ENCODE measurements around the gene RTKN2. TPM values are rescaled to one million over a fixed set of nuclear protein-coding genes. Genes with fewer than 3 reads are reported as not detected.

The RTKN2 gene
- total RNA-seq, 1 donor from 2014 or later, result 0.09 TPM

GRCh38 chr10:62253704-62254103, 14.9 kb downstream of the RTKN2 start:
- intact Hi-C loops (cut with micrococcal nuclease), result no loop called here
- Mint-ChIP-seq H3K9me3 (no peaks in the 10 kb centered on the region), H3K27ac (no peak overlapping the region), H3K27me3 (no peaks in the 10 kb centered on the region), H3K36me3 (ENCODE audit: low read depth) (no peaks in the 10 kb centered on the region), H3K4me3 (no peak overlapping the region), H3K4me1 (peaks cover 5% of the 10 kb centered on the region)
- ATAC-seq (ENCODE audit: low read depth), result no peak
- no peak for TF ChIP-seq CTCF (IDR thresholded peaks at IDR 0.05)
- POLR2A ChIA-PET, result no interaction called here
- DNase-seq, result no peak
- CTCF ChIA-PET, result interaction anchor here (1.0 kb wide), 1 partner anchor 9 kb away, joined by 3 read pairs; no protein-coding TSS in a partner anchor

GRCh38 chr10:62252051-62252450, 16.6 kb downstream of the RTKN2 start:
- TF ChIP-seq CTCF (IDR thresholded peaks at IDR 0.05), result no peak
- no peaks in the 10 kb centered on the region for H3K9me3 Mint-ChIP-seq
- no peak for ATAC-seq (ENCODE audit: low read depth)
- peaks cover 5% of the 10 kb centered on the region for H3K4me1 Mint-ChIP-seq
- H3K27ac Mint-ChIP-seq, result no peak overlapping the region
- H3K27me3 Mint-ChIP-seq, result no peaks in the 10 kb centered on the region
- intact Hi-C loops (cut with micrococcal nuclease), result no loop called here
- DNase-seq, result no peak
- ChIA-PET CTCF (no interaction called here), POLR2A (no interaction called here)
- H3K4me3 Mint-ChIP-seq, result no peak overlapping the region
- no peaks in the 10 kb centered on the region for H3K36me3 Mint-ChIP-seq (ENCODE audit: low read depth)

GRCh38 chr10:62250594-62251198, 17.9 kb downstream of the RTKN2 start:
- intact Hi-C loops (cut with micrococcal nuclease), result no loop called here
- H3K27ac Mint-ChIP-seq, result no peak overlapping the region
- no peaks in the 10 kb centered on the region for H3K36me3 Mint-ChIP-seq (ENCODE audit: low read depth)
- H3K27me3 Mint-ChIP-seq, result no peaks in the 10 kb centered on the region
- POLR2A ChIA-PET, result no interaction called here
- no peak for TF ChIP-seq CTCF (IDR thresholded peaks at IDR 0.05)
- H3K4me3 Mint-ChIP-seq, result no peak overlapping the region
- ATAC-seq (ENCODE audit: low read depth) (no peak), DNase-seq (no peak)
- CTCF ChIA-PET, result interaction anchor here (0.6 to 8.8 kb wide), 2 partner anchors 15 to 212 kb away, joined by 3 to 166 read pairs; no protein-coding TSS in a partner anchor
- H3K9me3 Mint-ChIP-seq, result no peaks in the 10 kb centered on the region
- H3K4me1 Mint-ChIP-seq, result peaks cover 5% of the 10 kb centered on the region

- CTCF ChIA-PET, result interaction anchor here (3.5 to 8.8 kb wide), 2 partner anchors 211 to 499 kb away, joined by 16 to 166 read pairs; no protein-coding TSS in a partner anchor
- DNase-seq, result no peak
- peaks cover 10% of the 10 kb centered on the region for H3K4me1 Mint-ChIP-seq
- no peak overlapping the region for H3K4me3 Mint-ChIP-seq
- H3K36me3 Mint-ChIP-seq (ENCODE audit: low read depth), result no peaks in the 10 kb centered on the region
- no peak overlapping the region for H3K27ac Mint-ChIP-seq
- ATAC-seq (ENCODE audit: low read depth), result no peak
- H3K27me3 Mint-ChIP-seq, result no peaks in the 10 kb centered on the region
- intact Hi-C loops (cut with micrococcal nuclease), result loop anchor here (5.0 kb wide), 2 partner anchors 518 to 907 kb away; no protein-coding TSS in a partner anchor
- POLR2A ChIA-PET, result interaction anchor here (0.9 kb wide), 1 partner anchor 346 kb away, joined by 5 read pairs; no protein-coding TSS in a partner anchor
- no peak for TF ChIP-seq CTCF (IDR thresholded peaks at IDR 0.05)
- no peaks in the 10 kb centered on the region for H3K9me3 Mint-ChIP-seq
These were observed 18.7 kb downstream of the RTKN2 start for GRCh38 chr10:62249957-62250356.

- Mint-ChIP-seq H3K9me3 (no peaks in the 10 kb centered on the region), H3K4me3 (no peak overlapping the region), H3K36me3 (ENCODE audit: low read depth) (no peaks in the 10 kb centered on the region), H3K27ac (no peak overlapping the region), H3K4me1 (peaks cover 24% of the 10 kb centered on the region), H3K27me3 (no peaks in the 10 kb centered on the region)
- ChIA-PET POLR2A (interaction anchor here (1.0 to 2.3 kb wide), 2 partner anchors 348 to 352 kb away, joined by 3 to 7 read pairs; partner anchors contain the start of gene ARID5B), CTCF (interaction anchor here (1.1 to 8.8 kb wide), 3 partner anchors 210 to 498 kb away, joined by 3 to 166 read pairs (median 16); no protein-coding TSS in a partner anchor)
- DNase-seq, result no peak
- intact Hi-C loops (cut with micrococcal nuclease), result loop anchor here (5.0 kb wide), 2 partner anchors 516 to 909 kb away; no protein-coding TSS in a partner anchor
- no peak for ATAC-seq (ENCODE audit: low read depth)
- TF ChIP-seq CTCF (IDR thresholded peaks at IDR 0.05), result no peak
These were observed 20.2 kb downstream of the RTKN2 start for GRCh38 chr10:62248465-62248864.
